GM18498 (cell line): ENCODE data around the gene BIN1.

ENCODE experiments used
- ATAC-seq: cut with Tn5 transposase; IDR thresholded peaks from one replicate; pipeline ENCODE4 v1.9.1; 2021; ENCODE audit warnings: mild to moderate bottlenecking, moderate library complexity; ENCODE audit not compliant: unreplicated experiment

The BIN1 gene

GRCh38 chr2:127000937-127001336, 106.0 kb downstream of the BIN1 start:
- ATAC-seq, result no peak

DNA sequence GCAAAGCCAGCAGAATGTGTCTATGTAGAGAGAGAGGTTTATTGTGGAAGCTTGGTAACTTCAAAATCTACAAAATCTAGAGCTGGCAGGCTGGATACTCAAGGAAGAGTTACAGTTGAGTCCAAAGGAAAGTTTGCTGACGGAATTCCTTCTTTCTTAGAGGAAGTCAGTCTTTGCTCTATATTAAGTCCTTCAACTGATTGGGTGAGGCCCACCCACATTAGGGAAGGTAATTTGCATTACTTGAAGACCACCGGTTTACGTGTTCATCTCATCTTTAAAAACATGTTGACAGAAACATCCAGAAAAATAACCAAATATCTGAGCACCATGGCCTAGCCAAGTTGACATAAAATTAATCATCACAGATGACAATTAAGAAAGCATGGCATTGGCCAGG, 106.8 kb downstream of the BIN1 start:
- no peak for ATAC-seq

- ATAC-seq, result no peak
These were observed 107.7 kb downstream of the BIN1 start for GRCh38 chr2:126999106-126999756.

DNA sequence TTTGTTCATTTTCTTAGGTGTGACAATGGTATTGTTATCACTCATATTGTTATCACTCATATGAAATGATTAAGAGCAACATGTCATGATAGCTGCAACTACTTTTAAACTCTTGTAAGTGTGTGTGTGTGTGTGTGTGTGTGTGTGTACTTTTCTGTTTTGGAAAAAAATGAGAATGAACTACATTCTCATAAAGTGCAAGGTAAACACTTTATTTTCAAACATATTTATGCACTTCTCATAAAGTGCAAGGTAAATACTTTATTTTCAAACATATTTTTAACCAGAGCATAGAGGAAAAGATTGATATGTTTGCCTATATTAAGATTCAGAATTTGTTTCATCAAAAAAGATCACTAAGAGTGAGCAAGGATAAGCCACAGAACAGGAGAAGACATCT, 108.5 kb downstream of the BIN1 start:
- no peak for ATAC-seq
